ENCODE results near the gene HOXA4.

DNA sequence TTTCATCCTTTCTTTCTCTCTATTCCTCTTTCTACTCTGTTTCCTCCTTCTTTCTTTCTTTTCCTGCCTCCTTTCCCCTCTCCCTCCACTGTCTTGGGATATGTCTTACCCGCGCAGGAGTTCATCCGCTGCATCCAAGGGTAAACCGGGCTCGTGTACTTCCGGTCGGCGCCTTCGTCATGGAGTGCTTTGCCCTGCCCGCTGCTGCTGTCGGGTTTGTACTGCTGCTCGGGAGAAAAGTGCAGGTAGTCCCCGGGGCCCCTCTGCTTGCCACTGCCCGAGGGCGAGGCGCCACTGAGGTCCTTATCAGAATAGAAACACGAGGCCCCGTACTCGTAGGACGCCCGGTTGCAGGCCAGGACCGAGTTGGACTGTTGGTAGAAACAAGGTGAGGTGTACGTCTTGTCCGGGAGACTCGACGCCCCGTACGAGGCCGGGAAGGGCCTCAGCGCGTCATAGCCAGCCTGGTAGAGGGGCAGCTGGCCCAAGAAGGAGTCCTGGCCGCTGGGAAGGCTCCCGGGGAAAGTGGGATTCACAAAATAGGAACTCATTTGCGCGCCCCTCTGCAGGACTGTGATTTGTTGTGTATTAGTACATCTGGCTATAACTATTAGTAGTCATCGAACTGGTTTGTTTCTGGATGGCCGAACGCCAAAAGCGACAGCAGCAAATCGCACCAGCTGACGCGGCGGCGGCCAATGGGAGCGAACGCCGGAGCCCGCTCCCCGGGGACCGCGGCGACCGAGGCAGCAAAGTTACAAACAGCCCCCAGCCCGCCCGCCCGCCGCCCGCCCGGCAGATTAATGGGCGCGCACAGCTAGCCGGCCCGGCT, 16.9 kb upstream of the HOXA4 start, which contains the start of gene HOXA6:
- TF ChIP-seq, protein P1, sequence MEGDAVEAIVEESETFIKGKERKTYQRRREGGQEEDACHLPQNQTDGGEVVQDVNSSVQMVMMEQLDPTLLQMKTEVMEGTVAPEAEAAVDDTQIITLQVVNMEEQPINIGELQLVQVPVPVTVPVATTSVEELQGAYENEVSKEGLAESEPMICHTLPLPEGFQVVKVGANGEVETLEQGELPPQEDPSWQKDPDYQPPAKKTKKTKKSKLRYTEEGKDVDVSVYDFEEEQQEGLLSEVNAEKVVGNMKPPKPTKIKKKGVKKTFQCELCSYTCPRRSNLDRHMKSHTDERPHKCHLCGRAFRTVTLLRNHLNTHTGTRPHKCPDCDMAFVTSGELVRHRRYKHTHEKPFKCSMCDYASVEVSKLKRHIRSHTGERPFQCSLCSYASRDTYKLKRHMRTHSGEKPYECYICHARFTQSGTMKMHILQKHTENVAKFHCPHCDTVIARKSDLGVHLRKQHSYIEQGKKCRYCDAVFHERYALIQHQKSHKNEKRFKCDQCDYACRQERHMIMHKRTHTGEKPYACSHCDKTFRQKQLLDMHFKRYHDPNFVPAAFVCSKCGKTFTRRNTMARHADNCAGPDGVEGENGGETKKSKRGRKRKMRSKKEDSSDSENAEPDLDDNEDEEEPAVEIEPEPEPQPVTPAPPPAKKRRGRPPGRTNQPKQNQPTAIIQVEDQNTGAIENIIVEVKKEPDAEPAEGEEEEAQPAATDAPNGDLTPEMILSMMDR (IDR thresholded peaks at IDR 0.05) = no peak
- peak; percentile 88 for TF ChIP-seq EZH2 (IDR thresholded peaks at IDR 0.05)

Data from neural progenitor cell (in vitro differentiated cells).